Kidney glomerular epithelial cell (primary cell): ENCODE measurements around the gene CHMP1A.
A peak's percentile ranks its signal among the peaks of the same experiment; 100 is the strongest.
"Not testable (repeated sequence)": the region's sequence is repeated elsewhere in the genome, so short reads cannot be mapped to it uniquely, and the experiment has no call there.

Experiments used
- DNase-seq: peaks from one replicate; lab custom pipeline; 2025; lab: John Stamatoyannopoulos, UW

Gene CHMP1A

DNA sequence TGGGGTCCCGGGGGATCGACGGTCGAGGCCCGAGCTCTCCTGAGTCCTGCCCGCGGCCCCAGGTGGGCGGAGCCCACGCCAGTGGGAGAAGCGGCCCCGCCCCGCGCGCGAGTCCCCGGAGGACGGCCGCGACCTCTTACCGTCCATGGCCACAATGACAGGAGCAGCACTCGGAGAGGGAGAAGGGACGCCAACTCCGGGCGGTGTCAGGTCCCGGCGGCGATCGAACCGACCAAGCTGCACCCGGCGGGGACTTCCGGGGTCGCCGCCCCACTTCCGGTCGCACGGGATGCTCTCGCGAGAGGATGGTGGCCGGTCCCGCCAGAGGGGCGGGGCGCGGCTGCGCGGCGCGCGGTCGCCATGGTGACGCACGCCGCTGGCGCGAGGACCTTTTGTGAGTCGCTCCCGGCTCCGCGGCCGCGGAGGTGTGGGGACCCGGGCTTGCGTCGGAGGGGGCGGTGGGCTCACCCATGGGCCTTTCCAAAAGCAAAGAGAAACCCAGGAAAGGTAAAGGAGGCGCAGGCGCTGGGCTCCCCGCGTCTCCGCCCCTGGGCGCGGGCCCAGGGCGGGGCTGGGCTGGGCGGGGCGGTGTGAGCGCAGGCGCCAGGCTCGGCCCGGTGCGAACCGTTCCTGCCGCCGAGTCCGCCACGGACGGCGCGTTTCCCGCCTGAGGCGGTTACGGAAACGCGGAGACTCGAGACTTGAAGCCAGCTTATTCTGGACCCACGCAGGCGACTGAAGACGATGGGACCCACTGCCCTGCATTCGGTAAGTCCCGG lies at the start of gene CHMP1A, which contains the start of gene SPATA33:
Gene CHMP1A, minus strand, starts transcription at position 267 of the 779 bp plus-strand sequence. Its CDS starts 120 bp downstream, at position 147.
Gene SPATA33, plus strand, starts transcription at position 395 of the 779 bp plus-strand sequence. Its CDS starts 76 bp downstream, at position 471.
- peak; percentile 72 for DNase-seq

DNA sequence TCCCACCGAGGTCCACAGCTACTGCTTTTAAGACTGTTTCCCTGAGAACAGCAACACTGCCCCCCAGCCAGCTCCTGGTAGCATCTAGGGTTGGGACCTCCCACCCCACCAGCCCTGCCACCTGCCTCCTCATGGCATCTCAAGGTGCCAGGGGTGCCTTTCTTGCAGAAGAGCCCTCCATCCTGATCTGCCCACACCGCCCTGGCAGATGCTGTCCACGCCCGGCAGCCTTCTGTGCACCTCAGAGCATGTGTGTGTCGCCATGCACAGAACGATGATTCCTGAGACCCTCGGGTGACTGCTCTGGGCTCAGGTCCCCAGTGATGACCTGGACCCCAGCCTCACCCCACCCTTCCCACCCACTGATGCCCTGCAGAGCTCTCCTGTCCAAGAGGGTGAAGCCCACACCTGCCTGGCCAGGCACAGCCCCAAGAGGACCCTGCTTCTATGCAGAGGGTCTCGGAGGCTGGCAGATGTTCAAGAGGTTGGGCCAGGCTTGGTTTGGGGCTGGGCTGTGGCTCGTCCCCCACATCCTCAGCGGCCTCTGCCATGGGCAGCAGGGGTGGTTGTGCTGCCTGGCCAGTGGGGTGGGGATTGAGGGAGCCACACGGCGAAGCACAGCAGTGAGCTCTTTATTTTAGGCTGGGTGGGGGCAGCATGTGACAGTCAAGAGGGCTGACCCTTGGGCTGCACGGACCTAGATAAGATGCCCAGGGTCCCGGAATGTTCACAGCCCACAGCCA lies 49.2 kb upstream of the CHMP1A start:
- DNase-seq = no peak

DNA sequence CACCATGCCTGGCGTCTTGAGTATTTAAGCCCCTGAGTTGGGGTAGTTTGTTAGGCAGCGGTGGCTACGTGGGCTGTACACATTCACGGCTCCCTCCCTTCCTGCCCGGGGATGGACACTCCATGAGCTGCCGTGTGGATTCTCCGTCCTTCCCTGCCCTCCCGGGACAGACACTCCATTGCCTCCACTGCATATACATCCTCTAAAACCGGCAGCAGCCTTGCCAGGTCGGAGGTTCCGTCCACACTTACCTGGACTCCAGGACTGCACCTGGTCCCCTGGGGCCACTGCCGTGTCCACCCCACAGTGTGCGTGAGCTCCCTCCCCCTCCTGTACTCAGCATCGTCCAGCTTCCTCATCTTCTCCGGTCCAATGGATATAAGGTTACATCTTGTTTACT lies 47.5 kb upstream of the CHMP1A start:
- no peak for DNase-seq

DNA sequence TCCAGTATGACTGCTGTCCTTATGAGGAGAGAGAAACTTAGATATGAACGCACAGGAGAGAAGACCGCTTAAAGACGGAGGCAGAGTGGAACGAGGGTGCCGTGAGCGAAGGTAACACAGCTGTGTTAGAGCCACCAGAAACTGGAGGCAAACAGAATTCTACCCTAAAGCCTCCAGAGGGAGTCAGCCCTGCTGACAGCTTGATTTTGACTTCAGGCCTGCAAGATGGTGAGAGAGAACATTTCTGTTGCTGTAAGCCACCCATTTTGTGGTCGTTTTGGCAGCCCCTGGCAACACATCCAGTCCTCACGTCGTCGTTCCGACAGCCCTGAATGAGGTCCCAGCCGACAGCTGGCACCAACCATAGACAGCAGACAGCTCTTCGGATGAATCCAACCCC lies 46.8 kb upstream of the CHMP1A start:
- no peak for DNase-seq

DNA sequence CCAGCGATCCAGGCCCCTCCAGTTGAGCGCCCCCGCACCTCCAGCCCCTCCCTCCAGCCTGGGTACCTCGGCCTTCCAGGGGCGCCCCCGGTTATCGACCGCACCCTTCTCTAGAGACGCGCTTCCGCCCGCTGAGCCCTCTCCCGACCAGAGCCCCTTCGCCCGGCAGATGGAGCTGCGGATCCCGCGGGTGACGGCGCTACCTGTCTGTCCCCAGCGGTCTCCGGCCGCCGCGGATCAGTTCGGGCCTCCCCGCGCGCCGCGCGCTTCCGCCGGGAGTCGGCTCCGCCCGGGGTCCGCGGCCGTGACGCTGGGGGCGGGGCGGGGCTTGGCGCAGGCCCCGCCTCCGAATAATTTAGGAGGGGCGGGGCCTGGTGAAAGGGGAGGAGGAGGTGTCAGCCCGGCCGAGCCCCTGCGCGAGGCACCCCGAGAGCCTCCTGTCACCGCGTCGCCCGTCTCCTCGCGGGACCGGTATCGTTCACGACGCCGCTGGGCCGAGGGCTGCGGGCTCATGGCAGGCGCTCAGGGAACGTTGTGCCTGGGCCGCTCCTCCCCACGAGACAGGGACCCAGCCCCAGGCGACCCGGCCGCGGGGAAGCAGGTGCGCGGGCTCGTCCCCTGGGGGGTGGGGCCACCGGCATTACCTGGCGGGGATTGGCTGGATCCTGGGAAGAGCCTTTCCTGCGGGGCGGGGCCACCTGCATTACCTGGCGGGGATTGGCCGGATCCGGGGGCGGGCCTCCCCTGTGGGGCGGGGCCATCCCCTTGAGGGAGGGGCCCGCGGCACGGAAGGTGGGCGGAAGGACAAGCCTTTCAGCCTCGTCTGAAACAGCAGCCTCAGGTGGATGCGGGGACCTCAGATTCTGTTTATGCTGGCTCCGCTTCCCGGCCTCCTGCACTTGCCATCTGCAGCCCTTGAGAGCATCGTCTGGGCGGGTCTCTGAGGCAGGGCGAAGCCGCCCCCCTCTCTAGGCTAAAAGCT lies 44.2 kb upstream of the CHMP1A start, which contains the start of gene SPATA2L:
Gene SPATA2L, minus strand, starts transcription at position 281 of the 982 bp plus-strand sequence. CDS start 473 bp downstream, outside the sequence.
- peak; percentile 88 for DNase-seq

DNA sequence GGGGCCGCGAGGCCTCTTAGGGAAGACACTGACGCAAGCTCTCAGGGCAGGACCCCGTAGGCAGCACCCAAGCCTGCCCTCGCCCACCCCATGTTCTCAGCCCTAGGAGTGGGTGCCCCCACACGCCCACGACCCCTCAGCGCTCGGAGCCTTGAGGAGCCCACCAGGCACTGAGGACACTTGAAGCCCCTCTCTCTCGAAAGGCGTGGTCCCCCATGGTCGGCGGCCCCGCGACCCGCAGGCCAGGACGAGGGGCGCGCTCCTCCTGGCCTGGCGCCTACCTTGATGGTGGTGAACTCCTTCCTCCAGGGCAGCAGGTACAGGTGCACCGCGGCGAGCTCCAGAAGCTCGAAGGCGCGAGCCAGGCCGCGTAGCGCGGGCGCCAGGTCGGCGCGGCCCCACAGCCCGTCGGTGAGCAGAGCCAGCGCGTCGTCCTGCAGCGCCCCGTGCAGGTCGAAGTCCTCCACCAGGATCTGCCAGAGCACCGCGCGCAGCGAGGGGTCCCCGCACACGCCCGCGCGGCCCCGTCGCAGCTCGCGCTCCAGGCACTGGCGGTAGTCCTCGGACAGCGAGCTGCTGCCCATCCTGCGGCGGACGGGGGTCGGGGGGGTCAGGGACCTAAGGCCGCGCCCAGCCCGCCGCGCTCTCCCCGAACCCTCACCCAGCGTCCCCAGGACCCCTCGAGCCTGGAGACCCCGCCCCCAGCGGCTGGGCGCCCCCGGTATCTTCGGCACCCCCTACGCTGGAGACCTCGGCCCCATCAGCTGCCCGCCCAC lies 43.3 kb upstream of the CHMP1A start:
- no peak for DNase-seq

DNA sequence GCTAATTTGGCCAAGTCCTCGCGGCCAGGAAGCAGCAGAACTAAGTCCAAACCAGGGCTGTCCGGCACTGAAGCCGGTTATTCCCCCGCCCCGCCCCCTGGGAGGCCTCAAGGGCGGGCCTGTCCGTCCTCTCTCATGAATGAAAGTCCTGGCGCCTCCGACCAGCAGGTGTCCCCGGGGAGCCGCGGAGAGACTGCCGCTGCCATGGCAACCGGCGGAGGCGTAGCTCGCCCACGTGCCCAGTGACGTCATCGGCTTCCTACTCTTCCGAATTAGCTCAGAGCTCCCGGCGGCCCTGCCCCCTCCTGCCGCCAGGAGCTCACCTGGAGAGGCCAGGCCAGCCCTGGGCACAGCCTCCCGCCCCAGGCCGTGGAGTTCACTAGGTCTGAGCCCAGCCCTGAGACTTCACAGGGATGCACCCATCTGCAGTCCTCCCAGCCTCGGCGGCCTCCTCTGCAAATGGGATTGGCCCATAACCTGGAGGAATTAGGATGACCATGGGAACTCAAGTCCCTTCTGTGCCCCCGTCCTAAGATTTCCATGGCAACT lies 42.7 kb upstream of the CHMP1A start:
- DNase-seq = peak; percentile 95

DNA sequence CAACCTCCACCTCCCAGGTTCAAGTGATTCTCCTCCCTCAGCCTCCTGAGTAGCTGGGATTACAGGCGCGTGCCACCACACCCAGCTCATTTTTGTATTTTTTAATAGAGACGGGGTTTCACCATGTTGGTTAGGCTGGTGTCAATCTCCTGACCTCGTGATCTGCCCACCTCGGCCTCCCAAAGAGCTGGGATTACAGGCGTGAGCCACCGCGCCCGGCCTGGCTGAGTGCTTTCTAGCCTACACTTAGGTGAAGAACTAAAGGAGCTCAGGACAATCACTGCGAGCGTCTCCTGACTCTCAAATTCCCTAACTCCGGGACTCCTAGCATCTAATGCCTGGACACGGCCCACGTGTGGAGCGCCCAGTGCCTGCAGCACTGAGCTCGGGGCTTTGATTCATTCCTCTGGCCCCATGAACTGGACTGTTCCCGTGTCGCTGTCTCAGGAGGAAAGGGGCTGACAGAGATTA lies 42.2 kb upstream of the CHMP1A start:
- DNase-seq = not testable (repeated sequence)

DNA sequence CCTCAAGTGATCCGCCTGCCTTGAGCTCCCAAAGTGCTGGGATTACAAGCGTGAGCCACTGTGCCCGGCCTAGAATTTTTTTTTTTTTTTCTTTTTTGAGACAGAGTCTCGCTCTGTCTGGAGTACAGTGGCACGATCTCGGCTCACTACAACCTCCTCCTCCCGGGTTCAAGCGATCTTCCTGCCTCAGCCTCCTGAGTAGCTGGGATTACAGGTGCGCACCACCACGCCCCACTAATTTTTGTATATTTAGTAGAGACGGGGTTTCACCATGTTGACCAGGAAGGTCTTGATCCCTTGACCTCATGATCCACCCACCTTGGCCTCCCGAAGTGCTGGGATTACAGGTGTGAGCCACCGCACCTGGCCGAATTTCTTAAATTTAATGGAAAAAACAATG lies 41.2 kb upstream of the CHMP1A start:
- DNase-seq = not testable (repeated sequence)

DNA sequence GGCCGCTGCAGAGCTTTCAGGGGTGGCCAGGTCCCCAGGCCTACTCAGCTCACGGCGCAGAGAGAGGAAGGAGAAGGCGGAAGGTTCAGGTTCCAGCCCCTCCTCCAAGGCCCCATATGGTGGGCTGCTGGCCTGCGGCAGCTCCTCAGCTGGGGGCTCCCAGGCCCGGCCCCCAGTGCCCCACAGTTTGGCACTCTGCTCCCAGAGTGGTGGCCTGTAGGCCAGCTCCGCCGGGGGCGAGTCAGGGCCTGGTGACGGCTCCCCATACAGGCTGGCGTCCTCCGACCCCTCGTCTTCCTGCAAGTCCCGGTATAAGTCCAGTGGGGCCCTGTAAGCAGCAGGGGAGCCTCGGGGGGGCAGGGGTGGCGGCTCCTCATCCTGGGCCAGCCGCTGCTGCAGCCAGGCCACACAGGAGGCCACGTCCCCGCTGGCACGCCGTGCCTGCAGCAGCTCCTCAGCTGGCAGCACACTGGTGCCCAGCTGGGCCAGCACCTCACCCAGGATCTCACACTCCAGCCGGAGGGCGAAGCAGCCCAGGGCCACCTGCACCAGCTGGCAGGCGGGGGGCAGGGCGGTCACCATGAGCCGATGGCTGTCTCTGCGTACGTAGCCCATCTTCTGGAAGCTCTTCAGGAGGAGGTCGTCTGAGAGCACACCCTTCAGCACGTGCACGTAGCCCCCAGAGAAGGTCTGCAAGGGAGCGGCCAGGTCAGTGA lies 40.3 kb upstream of the CHMP1A start:
- DNase-seq = no peak

DNA sequence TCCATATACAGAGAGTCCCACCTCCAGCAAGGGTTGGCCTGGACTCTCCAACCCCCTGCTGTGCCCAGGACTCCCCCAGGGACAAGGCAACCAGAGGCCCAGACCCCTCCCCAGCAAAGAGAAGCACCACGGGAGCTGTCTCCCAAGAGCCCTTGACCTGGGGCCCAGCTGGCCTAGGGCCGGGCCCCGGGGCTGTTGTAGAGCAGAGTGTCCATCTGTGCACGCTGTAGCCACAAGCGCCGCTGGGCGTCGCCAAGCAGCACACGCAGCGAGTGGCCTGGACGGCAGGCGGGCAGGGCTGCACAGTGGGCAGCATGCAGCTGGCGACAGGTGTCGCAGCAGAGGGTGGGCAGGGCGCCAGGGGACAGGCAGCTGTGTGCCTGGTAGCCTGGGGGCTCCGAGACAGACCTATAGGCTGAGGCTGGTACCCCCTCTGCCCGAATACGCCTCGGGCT lies 39.7 kb upstream of the CHMP1A start:
- no peak for DNase-seq

DNA sequence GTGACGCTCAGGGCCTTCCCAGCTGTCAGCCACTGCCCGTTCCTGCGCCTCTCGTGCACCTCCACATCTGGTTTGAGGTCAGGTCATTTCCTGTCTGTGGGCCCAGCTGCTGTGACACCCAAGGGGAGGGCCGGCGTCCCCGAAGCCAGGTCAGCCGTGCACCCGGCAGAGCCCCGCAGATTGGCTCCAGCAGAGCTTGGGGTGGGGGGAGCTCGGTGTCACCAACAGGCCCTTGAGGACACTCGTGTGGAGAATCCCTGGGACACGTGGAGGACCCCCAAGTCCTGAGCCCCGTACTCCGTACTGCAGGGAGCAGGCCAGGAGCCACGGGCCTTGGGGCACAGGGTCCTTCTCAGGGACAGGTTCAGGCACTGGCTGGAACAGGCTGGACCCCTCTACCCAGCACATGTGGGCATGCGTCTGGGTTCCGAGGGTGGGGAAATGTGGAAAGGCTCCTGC lies 39.2 kb upstream of the CHMP1A start:
- DNase-seq = no peak

DNA sequence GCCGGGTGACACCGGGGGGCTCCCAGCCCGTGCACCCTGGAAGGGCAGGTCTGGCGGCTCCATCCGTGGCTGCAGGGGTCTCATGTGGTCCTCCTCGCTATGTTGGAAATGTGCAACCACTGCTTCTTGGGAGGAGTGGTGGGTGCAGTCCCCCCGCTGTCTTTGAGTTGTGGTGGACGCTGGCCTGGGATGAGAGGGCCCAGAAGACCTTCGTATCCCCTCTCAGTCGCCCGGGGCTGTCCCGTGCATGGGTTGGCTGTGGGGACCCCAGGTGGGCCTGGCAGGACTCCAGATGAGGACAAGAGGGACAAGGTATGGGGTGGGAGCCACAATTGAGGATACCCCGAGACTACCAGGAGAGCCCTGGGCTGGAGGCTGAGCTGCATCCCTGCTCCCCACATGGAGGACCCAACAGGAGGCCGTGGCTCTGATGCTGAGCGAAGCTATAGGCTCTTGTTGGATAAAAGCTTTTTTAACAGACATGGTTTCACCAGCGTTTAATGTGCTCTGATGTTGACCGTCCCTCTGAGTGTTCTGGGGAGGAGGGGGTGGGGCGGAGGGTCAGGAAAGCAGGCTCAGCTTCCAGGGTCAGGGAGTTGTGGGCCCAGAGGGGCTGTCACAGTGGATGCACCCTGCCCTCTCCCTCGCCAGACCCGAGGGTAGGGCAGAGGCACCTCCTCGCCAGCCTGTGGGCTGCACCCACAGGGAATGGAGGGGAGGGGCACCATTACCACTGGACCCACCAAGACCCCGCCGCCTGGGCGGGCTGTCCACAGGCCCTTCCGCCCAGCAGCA lies 38.6 kb upstream of the CHMP1A start:
- no peak for DNase-seq

DNA sequence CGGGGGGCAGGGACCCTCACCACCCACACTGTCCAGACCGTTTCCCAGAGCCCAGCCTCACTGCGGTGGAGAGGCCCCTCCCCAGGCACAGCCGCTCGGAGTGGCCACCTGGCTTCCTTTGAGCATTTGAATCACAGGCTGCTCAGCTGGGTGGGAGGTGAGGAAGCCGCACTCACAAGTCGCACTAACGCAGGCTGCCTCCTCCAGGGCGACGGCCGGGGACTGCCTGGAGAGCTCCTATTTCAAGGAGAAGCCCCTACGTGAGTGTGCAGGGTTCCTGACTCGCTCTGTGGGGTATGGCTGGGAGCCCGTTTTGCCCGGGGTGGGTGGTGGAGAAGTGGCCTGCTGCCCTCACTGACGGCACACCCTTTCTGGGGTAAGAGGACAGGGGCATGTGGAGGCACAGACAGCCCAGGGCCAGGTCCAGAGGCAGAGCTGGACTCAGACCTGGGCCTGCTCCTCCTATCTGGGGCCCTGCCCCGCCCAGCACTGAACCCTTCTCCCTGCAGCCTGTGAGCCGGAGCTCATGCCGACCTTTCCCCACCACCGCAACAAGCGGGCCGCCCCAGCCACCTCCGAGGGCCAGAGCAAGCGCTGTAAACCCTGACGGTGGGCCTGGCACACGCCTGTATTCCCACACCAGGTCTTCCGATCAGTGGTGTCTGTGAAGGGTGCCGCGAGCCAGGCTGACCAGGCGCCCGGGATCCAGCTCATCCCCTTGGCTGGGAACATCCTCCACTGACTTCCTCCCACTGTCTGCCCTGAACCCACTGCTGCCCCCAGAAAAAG lies 37.8 kb upstream of the CHMP1A start:
- DNase-seq = no peak

DNA sequence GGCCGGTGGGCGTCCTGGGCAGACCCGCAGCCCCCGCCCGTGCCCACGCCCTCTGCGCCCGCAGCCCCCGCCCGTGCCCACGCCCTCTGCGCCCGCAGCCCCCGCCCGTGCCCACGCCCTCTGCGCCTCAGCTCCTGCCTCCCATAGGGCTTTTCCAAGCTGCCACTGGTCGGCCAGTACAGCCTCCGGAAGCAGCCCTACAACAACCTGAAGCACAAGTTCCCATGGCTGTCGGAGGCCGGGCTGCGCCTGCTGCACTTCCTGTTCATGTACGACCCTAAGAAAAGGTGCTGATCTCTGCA lies 37.2 kb upstream of the CHMP1A start:
- DNase-seq = not testable (repeated sequence)

DNA sequence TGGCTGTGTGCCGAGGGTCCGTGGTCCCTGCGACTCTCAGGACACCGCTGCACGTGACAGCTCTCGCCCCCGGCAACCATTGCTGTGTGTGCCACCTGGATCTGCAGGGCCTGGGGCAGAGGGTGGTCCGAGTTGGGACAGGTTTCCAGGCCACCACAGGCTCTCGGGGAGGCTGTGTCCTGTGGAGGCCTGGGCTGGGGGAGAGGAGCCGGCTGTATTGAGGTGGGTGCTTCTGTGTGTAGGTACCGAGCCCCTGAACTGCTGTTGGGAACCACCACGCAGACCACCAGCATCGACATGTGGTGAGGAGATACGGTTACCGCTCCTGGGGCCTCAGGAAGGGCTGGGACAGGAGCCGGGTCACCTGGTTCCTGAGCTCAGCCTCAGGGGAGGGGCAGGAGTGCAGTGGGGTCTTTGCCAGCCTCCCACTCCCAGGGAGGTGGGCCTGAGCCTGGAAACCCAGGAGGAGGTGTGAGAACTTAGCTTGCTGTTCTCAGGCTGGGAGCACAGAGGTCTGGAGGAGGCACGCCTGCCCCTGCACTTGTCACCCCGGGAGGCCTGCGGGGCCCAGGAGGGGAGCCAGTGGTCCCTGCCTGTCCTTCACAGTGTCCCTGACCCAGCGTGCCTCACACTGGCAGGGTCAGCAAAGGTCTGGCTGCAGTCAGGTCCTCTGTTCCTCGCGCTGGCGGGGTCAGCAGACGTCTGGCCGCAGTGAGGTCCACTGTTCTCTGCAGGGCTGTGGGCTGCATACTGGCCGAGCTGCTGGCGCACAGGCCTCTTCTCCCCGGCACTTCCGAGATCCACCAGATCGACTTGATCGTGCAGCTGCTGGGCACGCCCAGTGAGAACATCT lies 36.6 kb upstream of the CHMP1A start:
- DNase-seq = no peak

DNA sequence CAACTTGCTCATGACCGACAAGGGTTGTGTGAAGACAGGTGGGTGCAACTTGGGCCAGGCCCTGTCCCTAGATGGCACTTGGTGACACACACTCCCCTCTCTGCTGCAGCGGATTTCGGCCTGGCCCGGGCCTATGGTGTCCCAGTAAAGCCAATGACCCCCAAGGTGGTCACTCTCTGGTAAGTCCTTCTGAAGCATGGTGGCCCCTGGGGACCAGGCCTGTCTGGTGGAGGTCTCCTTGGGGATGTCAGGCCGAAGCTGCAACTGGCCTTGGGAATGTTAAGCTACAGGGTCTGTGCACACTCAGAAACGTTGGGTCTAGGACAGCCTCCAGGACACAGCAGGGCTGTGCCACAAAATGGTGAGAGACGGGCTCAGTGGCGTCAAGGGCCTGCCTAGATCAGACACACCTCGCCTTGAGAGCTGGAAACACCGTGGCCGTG lies 35.8 kb upstream of the CHMP1A start:
- no peak for DNase-seq
